ENCODE measurements around the gene DNAH7.
A peak's percentile ranks its signal among the peaks of the same experiment; 100 is the strongest.
"Not testable (repeated sequence)": the region's sequence is repeated elsewhere in the genome, so short reads cannot be mapped to it uniquely, and the experiment has no call there.

Gene DNAH7

DNA sequence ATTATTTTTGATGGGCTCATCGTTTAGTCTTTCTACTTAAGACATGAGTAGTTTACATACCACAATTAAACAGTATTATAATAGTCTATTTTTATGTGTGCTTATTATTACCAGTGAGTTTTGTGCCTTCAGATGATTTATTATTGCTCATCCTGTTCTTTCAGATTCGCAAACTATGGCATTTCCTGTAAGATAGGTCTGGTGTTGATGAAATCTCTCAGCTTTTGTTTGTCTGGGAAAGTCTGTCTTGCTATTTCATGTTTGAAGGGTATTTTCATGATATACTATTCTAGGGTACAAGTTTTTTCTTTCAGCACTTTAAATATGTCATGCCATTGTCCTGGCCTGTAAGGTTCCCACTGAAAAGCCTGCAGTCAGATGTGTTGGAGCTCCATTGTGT lies 101.3 kb downstream of the DNAH7 start:
- no peak for DNase-seq

DNA sequence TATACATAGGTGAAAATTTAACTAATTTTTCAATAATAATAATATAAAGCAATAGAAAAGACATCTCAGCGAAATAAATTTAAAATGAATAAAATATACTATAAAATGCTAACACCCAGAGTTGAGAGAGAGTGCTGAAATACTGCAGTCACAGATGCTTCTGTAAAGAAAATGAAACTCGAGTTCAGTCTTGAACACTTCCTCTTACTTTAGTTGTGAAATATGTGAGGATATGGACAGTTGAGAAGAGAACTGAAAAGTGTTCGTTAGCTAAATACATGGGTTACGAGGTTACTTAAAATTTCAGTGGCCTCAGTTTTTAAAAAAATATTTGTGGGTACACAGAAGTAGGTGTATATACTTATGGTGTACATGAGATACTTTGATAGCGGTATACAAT lies 106.8 kb downstream of the DNAH7 start:
- DNase-seq = peak; percentile 12 to 80 (median 53)

DNA sequence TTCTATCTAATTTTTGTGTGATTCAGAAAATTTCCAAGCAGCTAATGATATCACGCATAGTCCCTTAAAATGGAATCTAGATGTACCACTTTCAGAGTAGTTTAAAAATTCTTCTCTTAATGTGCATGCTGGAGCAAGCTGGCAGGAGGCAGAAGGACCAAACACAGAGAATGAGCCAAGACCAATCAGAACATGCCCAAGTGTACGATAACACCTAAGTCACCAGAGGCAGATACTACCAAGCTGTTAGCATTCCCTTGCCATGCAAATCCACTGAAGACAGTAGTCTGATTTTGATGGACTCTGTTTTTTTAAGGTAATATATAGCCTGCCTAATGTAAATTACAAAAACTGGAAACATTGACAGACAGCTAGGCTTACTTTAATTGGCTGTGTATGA lies 109.3 kb downstream of the DNAH7 start:
- DNase-seq = no peak

DNA sequence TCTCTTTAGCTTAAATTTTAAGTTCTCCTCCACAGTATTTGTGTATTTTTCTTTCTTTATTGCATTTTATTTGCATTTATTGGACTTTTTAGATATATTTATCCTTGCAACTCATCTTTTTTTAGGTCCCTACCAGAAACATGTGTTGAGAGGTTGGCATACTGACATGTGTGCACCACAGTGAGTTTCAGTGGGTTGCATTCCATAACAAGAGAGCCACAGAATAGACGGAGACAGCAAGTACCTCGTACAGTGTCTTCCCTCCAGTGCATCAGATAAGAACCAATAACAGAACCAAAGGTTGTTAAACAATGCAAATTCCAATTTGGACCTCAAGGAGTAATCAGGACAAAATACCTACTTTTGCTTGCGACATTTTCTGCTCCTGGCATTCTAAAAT lies 111.9 kb downstream of the DNAH7 start:
- DNase-seq = no peak

DNA sequence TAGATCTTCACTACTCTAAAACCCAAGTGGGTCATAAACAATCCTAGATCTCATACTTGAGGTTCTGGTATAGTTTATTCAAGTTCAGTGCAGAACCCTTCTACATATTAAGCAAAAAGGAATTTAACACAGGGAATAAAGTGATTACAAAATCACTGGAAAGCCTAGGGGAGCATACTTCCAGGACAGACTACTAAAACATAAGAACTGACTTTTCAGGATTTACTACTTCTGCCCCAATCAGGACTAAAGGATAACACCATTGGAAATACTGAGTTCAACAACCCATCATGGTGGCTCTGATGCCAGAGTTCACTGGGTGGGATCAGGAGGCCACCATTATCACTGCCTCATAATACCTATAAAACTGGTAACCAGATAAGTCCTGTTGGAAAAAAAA lies 123.6 kb downstream of the DNAH7 start:
- no peak for DNase-seq

DNA sequence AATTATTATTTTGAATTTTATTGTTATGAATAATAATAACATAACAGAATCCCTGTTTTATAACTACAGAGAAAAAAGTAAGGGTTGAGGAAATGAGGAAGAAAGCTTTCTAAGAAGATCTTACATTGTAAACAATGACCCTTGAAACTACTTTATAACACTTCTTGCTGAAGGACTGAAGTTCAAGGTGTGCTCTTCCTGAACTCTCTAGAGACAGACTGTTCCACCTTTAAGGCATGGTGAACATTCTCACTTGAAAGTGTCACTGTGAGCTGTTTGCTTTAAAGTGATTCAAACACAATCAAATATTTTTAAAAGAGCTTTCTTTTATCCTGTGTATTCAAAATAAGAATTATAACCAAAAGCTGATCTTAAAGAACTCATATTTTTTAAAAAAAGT lies 131.5 kb downstream of the DNAH7 start:
- no peak for DNase-seq

DNA sequence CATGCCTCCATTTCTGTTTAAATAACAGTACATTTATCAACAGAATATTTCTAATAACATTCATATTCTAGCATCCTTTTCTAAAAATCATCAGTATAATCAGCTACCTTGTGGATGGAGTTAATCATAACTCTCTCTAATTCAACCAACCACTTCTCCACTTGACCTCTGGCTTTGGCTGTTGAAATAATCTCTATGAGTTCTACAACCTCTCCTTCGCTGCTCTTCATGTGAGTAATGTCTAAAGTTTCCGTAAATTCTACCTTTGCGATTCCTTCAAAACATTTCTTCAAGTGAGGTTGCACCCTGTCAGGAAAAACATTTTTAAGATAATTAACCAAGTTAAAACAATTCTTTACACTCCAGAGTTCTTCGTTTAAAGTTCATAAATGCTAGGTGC lies 134.2 kb downstream of the DNAH7 start:
- DNase-seq = no peak

DNA sequence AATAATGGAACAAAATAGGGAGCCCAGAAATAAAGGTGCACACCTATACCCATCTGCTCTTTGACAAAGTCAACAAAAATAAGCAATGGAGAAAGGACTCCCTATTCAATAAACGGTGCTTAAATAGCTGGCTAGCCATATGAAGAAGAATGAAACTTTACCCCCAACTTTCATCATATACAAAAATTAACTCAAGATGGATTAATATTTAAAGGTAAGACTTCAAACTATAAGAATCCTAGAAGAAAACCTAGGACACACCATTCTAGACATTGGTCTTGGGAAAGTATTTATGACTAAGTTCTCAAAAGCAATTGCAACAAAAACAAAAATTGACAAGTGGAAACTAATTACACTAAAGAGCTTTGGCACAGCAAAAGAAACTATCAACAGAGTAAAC lies 139.1 kb downstream of the DNAH7 start:
- no peak for DNase-seq

DNA sequence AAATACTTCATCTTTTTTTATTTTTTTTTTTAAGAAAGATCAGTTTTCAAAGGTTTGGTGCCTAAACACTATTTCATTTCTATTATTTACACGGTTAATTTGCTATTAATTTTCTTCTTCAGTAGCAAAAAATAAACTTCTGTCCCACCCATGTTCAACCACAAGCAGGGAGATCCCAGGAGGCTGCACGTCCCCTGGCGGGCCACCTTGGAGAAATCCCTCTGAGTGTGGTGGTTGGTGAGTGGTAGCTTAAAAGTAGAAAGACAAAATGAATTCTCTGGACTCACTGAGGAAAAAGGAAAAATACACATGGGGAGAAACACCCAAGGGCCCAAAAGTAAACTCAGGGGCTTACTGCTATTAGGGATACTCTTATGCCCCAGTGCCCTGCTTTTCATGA lies 143.5 kb downstream of the DNAH7 start:
- DNase-seq = no peak

DNA sequence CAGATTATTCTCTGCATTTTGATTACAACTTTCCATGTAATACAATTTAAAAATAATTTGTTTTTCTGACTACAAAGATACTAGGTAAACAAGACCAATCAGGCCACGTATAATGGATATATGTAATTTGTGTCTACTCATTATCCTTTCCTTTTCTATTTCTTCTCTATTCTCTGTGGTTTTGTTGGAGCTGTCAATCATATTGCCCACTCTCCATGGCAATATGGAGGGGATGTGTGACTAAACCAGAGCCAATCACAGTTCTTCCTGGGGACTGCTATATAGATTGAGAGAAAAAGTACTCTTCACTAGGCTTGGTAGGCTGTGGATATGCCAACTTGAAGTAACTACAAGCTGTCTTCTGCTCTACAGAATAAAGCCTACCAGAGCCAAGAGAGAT lies 144.7 kb downstream of the DNAH7 start:
- no peak for DNase-seq

DNA sequence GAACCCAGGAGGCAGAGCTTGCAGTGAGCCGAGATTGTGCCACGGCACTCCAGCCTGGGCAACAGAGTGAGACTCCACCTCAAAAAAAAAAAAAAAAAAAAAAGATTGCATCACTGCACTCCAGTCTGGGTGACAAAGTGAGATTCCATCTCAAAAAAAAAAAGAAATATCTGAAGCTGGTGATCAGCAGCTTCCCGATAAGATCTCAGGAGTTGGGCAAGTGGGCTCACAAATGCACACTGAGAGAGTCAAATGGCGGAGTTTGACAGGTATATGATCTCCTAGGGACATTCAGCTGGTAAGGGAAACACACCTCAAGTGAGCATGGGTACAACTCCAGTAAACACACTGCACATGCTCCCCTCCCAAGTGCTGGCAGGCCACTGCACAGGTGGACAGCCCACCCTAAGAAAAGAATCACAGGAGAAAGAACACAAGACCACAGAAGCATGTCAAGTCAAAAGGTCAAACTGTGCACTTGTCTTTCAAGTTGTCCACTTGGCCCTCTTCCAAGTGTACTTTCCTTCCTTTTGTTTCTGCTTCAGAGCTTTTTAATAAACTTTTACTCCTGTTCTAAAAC lies 151.5 kb downstream of the DNAH7 start:
- DNase-seq = not testable (repeated sequence)

DNA sequence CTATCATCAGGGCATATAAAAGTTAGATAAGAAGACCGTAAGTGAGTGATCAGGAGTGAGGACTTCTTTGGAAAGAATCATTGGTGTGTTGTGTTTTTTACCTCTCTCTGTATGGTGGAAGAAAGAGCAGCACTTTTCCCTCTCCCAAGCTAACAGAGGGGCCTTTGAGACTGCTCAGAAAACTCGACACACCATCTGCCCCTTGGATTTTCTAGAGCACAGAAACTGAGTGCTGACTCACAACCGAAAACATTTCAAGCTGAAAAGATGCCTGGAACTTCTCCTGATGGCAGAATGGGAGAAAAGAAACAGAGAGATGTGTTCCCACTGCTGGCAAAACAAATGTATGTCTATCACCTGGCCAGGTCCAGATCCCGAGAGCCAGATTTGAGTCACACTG lies 156.6 kb downstream of the DNAH7 start:
- DNase-seq = no peak

DNA sequence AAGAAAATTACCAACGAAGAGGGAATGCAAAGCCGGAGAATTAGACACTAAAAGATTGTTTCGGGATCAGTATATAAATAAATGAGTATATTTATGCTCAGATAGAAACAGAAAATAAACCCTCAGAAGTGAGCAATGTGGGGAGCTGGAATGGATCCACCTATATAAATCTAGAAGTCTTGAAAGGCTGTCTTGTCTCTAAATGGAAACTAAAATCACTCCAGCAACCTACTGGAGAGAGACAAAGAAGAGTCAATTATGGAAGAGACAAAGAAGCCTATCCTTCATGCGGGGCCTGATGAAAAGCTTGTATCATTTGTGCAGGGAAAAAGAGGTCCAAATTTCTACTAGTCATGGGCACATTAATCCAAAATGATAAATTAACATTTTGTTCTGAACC lies 158.1 kb downstream of the DNAH7 start:
- DNase-seq = no peak

DNA sequence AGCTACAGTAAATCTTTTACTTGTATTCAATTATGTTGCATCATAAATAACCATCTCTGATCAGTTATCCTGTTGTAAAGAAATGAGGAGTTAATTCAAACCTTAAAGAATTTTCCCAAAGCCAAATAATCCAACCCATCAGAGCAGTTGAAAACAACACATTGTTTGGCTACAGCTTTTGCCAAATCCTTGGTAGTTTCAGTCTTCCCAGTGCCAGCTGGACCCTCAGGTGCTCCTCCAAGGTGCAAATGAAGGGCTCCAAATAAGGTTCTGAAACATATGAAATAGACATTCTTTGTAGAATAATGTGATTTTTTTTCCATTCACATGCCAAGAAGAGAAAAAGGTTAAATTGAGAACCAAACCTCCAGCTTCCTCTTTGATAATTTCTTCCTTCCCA lies 158.7 kb downstream of the DNAH7 start:
- no peak for DNase-seq

DNA sequence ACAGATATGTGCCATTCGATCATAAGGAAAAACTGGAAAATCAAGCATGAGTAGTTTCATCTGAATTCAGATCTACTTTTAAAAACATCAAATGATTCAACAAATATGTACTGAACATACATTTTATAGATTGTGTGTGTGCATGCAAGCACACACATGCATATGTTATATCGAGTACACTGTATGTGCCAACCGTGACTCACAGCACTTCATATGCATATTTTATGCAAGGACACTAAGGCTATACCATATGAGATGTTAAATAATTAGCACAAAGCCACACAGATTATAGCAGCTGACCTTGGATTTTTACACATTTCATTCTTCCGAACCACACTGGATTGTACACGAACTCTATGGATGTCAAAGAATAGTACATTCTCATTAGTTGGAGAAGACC lies 161.2 kb downstream of the DNAH7 start:
- DNase-seq = no peak

DNA sequence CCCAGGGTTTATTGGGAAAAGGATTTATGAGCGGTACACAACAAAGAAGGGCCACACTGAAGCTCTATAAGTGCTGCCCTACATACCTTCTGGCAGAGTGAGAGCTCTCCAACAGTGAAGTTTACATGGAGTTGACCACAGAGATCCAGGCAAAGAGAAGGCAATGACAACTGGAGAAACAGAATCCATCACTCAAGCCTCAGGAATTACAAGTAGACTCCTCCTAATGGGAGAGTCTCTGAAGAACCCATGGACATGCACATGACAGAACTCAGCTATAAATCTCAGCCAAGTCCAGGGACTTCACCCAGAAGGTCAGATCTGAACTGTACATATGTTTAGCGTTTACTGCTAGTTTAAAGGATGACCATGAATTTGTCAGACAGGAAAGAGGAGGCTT lies 164.7 kb downstream of the DNAH7 start:
- no peak for DNase-seq

DNA sequence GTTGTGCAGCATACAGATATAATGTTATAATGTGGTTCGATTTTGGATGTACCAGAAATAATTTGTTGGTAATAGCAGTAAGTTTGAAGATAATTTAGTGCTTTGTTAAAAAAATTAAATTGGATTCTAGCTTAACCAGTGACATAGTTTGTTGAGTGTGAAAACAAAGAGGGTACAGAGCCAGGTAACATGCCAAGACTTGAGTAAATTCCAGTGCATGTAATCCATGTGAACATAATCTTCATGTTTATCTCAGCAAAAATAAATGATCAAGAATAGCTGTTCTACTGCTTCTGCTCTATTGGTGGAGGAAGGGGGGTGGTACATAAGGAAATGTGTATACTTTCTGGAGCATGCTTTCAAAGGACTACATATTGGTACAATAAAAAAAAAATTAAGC lies 165.8 kb downstream of the DNAH7 start:
- no peak for DNase-seq

DNA sequence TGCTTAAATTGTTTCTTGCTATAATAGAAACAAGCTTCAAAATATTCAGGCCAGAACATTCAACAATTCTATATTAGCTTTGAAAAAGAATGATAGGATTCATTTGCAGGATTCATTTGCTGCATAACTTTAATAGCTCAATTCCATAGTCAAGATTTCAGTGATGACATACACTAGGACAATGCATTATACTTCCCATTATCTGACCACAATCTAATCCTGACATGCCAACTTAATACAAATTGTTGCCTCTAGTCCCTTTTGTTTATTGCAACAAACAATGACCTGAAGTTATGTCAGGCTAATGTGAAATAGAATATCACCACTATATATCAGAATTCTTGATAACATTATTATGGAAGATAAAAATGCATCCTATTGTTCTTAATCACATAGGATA lies 169.4 kb downstream of the DNAH7 start:
- DNase-seq = no peak

DNA sequence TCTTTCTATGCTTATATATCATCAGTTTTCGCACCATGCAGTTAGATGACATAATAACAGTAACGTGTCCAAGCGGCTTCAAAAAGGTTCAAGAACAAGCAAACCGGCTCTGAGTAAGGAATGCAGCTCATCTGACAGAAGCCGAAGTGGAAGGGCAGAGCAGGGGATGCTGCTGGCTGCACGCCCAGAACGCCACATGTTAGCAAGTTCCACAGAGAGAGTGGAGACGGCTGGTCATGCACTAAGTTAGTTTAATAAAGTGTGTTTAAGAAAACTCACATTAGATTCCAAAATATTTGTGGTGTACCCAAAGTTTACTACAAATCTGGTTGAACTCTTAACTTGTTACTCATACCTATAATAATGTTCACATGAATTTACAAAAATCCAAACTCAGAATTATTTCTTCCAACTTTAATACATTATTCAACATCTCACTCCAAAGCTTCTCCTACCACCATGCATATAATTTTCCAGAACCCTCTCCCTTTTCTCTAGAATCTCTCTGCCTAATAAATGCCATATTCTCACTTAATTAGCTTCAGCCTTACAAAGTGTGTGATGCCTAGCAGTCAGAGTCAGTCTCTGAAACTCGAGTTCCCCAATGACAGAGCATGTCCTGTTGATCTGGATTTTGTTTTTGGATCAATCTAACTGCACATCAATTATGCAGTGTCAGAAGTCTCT lies 170.0 kb downstream of the DNAH7 start:
- DNase-seq = no peak

DNA sequence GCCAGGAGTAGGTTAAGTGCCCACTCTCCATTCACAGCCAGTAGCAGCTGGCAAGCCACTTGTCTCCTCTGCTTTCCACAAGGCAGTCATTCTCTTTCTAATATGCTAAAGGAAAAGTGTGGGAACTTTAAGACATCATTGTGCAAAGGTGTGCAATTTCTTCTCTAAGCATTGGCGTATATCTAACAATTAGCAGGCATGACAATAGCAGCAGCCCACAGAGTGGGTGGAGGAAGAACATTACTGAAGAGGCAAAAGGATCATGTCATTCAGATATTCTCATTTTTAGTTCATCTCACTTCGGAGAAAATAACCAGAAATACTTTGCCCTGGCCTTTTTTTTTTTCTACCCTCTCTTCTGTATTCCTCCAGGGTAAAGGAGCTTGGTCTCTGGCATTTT lies 177.6 kb downstream of the DNAH7 start:
- DNase-seq = no peak

DNA sequence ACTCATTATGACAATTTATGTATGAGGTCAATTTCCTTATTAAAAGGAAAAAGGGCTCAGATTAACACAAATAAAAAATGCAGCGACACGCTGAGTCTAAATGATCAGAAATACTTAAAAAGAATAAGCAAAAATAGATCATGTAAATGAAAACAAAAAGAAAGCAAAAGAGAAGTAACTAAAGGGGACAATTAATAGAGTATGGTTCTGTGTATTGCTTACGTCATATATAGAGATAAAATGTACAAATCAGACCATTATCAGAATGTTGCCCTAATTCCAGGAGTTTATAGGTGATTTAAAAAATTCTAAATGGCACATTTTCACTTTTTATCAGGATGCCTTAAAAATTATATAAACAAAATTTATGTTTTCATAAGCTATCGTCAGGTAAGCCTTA lies 189.5 kb downstream of the DNAH7 start:
- DNase-seq = no peak

DNA sequence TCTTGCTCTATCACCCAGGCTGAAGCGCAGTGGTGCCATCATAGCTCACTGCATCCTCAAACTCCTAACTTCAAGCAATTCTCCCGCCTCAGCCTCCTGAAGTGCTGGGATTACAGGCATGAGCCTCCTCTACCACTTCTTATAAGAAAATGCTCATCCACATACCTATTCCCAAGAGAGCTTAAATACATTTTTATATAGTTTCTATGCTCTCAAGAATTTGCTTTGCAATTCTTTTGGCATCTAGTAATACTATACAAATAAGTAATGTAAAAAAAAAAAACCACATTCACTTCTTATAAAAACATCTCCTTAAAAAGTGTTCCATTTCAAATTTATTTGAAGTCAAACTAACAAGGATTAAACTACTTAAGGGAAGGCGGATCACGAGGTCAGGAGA lies 197.3 kb downstream of the DNAH7 start:
- no peak for DNase-seq

DNA sequence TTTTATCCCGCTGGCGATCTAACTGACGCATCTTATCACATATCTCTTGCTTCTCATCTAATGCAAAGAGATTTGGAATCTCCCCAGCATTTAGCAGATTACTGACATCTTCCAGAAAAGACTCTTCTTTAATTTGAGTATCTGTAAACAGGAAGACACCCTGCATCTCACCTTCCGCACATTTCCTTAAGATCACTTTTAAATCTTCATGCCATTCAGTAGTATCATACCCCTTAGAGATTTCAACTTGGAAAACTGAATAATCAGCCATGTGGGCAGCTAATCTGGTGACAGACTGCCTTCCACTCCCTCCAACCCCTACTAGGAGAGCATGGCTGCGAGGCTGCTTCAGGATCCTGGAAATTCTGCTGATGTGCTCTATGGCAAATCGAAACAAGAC lies 204.3 kb downstream of the DNAH7 start:
- DNase-seq = no peak

DNA sequence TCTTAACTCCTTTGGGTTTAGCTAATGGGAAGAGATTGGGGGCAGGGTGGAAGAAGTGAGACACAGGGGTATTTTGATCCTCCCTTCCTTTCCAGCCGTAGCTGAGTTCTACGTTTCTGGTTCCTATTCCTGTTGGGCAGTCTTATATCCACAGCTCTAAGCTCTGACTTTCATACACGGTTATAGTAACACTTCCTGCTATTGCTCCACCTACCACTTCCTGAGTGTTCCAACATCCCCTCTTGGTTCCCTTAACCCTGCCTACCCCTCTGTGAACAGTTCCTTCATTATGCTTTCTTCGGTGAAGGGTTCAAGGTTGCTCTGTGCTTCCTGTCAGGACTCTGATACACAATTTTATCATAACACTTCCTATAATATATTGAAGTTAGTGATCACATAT lies 205.1 kb downstream of the DNAH7 start:
- peak; percentile 17 to 63 (median 52) for DNase-seq

DNA sequence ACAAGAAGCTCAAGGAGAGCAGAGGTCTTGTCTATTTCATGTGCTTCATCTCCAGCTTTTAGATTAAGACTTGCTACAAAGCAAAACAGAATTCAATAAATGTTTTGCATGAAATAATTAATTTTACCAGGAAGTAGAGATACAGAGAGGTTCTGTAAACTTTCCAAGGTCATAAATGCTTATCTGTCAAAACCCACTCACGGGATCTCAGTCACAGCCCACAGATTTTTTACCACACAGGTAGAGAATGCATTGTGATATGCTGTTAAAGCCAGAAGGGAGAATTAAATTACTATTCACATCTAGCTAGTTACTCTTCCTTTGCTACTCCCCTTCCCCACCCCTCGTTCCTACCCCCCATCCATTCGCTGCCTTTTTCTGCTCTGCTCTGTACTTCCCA lies 205.5 kb downstream of the DNAH7 start:
- DNase-seq = no peak
